GM18861 (cell line): ENCODE data around the gene GALNT14.
"Not testable (repeated sequence)": the region's sequence is repeated elsewhere in the genome, so short reads cannot be mapped to it uniquely, and the experiment has no call there.

ENCODE experiments used
- ATAC-seq: cut with Tn5 transposase; IDR thresholded peaks from one replicate; pipeline ENCODE4 v1.9.1; 2021; ENCODE audit not compliant: unreplicated experiment

Gene GALNT14

GRCh38 chr2:30911327-30911726, 226.9 kb downstream of the GALNT14 start:
- no peak for ATAC-seq

- no peak for ATAC-seq
Observed at GRCh38 chr2:30910686-30911085, 227.6 kb downstream of the GALNT14 start.

- ATAC-seq: not testable (repeated sequence)
Observed at GRCh38 chr2:30904437-30904836, 233.8 kb downstream of the GALNT14 start.

GRCh38 chr2:30903326-30903725, 234.9 kb downstream of the GALNT14 start:
- no peak for ATAC-seq

GRCh38 chr2:30900381-30900780, 237.9 kb downstream of the GALNT14 start:
- no peak for ATAC-seq

GRCh38 chr2:30899516-30900054, 238.7 kb downstream of the GALNT14 start:
- no peak for ATAC-seq

- ATAC-seq: no peak
Observed at GRCh38 chr2:30897539-30897938, 240.7 kb downstream of the GALNT14 start.

- ATAC-seq: peak; percentile 84
Observed at GRCh38 chr2:30894498-30895119, 243.6 kb downstream of the GALNT14 start.

- ATAC-seq: no peak
Observed at GRCh38 chr2:30888852-30889409, 249.3 kb downstream of the GALNT14 start.

GRCh38 chr2:30886080-30886479, 252.2 kb downstream of the GALNT14 start:
- no peak for ATAC-seq

- ATAC-seq: no peak
Observed at GRCh38 chr2:30883822-30884221, 254.4 kb downstream of the GALNT14 start.

- no peak for ATAC-seq
Observed at GRCh38 chr2:30883184-30883583, 255.1 kb downstream of the GALNT14 start.

GRCh38 chr2:30880516-30880915, 257.7 kb downstream of the GALNT14 start:
- ATAC-seq: no peak

GRCh38 chr2:30877833-30878232, 260.4 kb downstream of the GALNT14 start:
- ATAC-seq: no peak

- ATAC-seq: no peak
Observed at GRCh38 chr2:30872797-30873196, 265.4 kb downstream of the GALNT14 start.

GRCh38 chr2:30871980-30872789, 266.1 kb downstream of the GALNT14 start:
- no peak for ATAC-seq

GRCh38 chr2:30871440-30871839, 266.8 kb downstream of the GALNT14 start:
- no peak for ATAC-seq

- no peak for ATAC-seq
Observed at GRCh38 chr2:30869988-30870387, 268.3 kb downstream of the GALNT14 start.

- no peak for ATAC-seq
Observed at GRCh38 chr2:30867385-30867784, 270.9 kb downstream of the GALNT14 start.

GRCh38 chr2:30866974-30867373, 271.3 kb downstream of the GALNT14 start:
- no peak for ATAC-seq

- ATAC-seq: no peak
Observed at GRCh38 chr2:30865892-30866681, 272.2 kb downstream of the GALNT14 start.
